Cerebellar cortex (tissue), 1 donor: ENCODE measurements around the gene RPL23.

Source experiments
- DNase-seq: peaks from one replicate; pipeline ENCODE4 v3.0.0-alpha.2; 2015; ENCODE audit warnings: low spot score

Gene RPL23

DNA sequence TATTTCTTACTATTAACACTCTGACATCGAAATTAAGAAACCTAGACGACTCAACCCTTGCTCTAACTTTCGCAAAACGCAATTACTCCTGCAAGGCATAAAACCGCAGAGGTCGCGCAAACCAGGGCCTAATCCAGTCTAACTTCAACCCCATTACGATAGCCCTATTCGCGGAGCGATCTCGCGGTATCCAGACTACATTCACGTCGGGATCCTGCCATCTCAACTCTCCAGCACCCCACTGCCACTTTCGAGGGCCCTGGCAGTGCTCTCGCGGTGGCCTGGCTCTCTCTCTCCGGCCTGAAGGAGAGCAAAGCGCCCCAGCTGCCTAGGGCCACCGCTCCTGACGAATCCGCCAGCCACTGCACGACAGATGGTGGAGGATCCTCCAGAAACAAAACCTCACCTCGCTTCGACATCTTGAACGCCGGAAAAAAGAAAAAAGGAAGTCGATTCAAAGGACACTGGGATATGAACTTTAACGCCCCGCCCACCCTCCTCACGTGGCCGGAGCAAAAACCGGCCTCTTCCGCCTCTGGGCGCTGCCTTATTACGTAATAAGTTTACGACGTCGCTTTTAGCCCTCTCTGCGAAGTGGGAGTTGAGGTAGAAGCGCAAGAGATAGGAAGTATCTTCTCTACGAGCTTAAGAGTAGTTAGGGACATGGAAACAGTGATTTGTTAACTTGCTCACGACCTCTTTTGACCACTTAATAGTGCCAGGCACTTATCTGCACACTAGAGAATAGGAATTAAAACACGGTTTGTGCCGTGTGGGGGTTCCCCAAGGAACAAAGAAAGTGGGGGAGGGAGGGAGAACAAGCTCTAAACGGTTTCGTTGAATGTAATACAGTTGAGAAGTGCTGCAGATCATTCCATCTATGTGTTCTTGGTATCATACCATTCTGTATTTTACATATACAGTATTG lies at the start of gene RPL23:
TSS of gene RPL23 (minus strand) at position 430 of the 928 bp plus-strand sequence. CDS start at position 419, 11 bp downstream.
- peak; percentile 98 for DNase-seq

DNA sequence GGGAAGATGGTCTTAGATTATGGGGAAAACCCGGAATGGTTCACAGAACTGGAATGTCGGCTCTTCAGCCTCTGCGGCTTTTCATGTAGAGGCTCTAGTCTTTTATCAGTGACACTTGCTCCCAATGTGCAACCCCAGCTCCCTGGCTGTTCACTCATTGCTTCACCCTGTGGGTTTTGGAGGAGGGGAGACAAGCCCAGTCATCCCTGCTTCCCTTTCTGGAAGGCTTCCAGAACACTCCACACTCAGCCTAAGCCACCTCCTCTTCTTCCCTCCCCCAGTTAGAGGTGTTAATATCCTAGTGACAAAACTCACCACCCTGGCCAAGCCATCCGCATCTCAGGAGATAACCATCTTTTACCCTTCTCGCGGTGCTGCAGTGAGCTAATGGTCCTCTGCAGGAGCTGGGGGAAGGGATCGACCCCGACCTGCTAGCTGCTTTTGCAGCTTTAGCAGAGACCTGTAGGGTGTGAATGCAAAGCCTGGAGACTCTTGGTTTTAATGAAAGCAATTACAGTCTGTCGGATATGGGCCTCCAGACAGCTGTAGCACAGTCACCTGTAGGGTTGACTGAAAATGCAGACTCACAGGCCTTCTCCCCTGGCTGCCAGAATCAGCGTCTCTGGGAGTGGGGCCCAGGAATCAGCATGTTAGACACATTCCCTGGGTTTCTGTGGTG lies 47.6 kb upstream of the RPL23 start:
- no peak for DNase-seq

DNA sequence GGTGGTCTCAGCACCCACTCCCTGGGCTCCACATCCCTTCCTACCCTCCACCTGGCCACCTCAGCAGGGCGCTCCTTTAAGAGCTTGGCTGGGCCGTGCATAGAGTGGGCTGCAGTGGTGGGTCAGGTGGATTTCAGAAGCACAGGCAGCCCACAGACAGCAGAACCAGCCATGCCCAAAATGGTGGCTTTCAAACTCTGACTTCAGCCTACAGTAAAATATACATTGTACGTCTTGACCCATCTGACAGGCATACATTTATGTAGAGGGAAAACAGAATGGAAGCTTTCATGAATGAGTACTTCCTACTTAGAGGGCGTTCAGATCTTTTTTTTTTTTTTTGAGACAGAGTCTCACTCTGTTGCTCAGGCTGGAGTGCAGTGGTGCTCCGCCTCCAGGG lies 45.9 kb upstream of the RPL23 start:
- no peak for DNase-seq

DNA sequence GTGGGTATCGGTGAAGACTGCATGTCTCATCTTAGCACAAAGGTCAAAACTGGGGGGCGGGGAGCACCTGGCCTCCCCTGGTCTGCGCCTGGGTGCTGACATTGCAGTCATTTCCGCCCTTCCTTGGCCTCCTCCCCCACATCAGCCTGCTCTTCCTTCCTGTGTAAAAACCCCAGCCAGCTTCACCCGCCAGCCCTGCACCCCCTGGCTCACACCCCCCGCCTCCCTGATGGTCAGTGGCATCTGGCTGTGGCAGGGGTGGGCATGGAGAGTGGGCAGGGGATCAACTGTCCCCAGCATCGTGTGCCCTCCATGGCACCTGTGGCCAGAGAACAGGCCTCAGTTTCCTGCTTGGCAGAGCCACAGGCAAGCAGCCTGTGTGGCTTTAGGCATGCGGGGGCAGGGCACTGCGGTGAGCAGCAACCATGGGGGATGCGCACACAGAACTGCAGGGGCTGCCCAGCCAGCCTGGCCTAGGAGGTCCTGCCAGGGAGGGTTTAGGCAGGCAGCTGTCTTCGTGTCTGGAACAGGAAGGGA lies 45.4 kb upstream of the RPL23 start:
- DNase-seq, result no peak

DNA sequence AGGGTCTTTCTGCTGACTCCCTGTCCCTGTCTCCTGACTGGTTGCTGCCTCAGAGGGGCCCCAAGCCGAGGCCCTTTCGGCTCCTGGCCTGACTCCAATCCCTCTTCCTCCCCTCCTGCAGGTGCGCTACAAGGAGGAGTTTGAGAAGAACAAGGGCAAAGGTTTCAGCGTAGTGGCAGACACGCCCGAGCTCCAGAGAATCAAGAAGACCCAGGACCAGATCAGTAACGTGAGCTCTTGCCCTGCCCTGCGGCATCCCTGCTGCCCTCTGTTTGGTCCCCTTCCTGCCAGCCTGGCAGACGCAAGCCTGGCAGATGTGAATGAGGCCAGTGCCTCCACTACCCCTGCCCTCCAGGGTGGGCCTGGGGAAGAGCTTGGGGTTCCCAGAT lies 44.8 kb upstream of the RPL23 start:
- DNase-seq, result no peak

DNA sequence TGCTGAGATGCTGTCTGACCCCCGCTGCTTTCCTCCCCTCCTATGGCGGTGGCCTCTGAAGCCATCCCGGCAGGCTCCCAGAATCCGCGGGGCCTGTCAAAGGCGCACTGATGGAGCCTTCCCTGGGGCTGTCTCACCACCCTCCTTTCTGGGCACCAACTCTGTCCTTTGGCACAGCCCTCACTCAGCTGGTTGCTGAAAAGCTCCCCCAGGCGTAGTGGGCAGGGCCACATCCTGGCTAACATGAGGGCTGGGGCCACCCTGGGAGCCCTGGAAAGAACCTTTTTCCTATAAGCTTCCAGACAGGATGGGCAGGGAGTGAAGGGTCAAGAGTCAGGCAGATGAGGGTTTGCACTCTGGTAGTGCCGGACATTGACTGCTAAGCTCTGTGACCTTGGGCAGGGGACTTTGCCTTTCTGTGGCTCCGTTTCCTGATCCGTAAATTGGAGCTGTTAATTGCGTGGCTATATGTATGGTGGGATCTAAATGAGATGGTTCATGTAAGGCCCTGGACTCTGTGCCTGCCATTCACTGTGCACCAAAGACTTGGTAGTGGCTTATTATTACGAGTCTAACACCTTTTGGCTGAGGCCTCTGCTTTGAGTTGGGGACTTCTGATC lies 44.3 kb upstream of the RPL23 start:
- no peak for DNase-seq

DNA sequence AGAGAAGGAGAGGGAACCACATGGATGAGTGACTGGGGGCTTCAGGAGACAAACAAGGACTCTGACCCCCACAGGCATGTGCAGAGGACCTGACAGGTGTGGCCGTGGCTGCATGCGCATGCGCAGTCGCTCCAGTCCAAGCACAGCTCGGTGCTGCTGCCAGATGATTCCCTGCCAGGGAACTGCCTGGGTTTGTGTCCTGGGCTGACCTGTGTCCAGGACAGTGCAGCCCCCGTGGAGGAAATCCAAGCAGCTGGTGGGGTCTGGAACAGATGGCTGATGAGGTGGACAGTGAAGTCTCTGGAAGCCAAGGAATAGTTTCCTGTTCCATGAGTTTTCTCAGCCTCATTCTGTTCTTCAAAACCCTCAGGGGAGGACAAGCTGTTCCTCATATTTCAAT lies 43.7 kb upstream of the RPL23 start:
- DNase-seq, result no peak

DNA sequence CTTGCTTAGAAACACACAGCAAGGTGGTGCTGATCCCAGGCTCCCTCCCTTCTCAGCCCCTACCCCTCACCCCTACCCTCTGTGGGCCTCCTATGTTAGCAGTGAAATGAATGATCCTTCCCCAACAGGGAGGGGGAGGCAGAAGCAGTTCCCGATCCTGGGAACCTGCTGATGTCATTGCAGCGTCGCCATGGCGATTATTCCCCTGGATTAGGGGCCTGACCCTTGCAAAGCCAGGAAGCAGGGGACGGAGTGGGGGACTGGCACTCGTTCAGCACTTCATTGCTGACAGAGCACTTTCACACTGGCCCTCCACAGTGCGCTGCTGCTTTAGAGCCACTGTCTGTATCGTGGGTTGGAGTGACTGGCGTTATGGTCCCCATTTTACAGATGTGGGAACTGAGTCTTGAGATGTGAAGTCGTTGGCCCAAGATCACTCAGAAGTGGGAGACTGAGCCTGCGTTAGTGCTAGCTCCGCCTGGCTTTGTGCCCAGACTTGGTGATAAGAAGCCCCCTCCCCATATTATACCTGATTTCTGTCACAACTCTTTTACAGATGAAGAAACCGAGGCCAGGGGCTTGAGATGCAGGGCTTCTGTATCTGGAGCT lies 42.9 kb upstream of the RPL23 start:
- DNase-seq, result no peak

DNA sequence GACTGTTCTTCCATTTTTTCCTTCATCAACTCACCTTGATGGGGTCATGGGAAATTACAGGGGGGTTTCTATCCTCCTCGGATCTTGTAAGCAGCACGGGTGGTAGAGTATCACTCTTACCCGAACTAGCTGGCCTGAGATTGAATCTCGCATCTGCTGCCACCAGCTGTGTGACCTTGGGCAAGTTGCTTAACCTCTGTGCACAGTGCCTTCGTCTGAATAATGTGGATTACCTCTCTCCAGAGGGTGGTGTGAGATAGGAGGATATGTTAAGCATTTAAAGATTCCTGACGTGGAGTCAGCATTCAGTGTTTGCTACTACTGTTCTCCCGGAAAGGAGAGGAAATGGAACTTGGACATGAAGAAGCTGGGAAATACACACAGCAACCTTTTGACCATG lies 40.8 kb upstream of the RPL23 start:
- no peak for DNase-seq

DNA sequence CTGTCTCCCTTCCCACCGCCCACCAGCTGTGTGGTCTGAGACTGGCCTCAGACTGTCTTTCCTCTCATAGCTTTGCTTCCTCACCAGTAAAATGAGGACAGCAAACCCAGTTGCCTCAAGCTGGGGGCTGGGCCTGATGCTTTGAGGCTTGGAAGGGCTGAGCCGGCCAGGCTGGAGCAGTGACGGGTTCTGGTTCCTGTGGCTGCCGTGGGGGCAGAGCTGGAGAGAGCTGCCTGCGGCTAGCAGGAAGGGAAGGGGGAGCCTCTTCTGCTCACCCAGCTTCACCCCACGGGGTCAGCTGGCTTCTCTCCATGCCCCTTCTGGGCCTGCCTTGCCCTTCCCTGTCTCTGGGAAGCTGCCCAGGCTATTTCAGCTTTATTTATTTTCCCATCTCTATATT lies 40.1 kb upstream of the RPL23 start:
- no peak for DNase-seq

DNA sequence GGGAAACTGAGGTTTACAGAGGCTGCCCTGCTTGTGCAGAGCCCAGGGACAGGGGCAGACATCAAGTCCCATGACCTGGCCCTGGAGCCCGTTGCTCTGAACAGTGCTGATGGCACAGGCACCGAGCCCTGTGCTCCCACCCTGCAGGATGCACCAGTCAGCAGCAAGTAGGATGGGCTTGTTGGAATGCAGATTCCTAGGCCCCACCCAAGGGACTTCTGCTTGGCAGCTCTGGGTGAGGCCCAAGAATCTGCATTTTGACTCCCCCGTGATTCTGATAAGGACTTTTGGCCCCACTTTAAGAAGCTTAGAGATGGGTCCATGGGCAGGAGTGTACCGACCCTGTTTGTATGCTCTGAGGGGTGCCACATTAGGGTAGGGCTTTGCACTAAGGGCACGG lies 39.6 kb upstream of the RPL23 start:
- no peak for DNase-seq

DNA sequence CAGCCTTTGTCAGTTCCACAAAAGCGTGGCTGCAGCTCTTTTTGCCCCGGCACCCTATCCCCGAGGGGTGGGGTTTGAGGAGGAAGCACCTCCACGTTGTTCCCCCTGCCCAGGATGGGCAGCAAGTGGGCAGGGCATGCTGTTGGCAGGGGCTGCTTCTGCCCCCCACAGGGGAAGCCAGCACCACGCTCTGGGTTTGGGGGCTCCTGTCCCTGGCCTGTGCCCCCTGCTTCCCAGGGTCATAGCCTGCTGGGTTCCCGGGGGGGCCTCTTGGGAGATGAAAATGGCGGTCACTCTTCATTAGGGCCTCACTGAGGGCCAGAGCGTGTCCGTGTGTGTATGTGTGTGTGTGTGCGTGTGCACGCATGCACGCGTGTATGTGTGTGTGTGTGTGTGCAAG lies 39.1 kb upstream of the RPL23 start:
- no peak for DNase-seq

DNA sequence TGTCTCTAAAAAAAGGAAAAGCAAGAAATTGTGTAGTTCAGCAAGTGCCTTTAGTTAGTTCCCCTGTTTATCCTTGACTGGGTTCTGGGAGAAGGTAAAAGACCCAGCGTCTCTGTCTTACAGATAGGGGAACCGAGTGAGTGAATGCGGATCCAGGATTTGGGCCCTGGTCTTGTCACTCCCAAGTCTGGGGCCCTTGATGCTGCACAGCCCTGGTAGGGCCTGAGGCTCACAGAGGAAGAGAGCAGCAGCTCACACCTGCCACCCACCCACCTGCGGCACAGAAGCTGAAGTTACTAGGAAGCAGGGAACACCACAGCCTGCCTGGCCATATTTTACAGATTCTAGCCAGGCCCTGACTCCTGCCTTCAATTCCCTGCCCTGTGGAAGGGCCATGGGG lies 38.6 kb upstream of the RPL23 start:
- DNase-seq, result no peak

DNA sequence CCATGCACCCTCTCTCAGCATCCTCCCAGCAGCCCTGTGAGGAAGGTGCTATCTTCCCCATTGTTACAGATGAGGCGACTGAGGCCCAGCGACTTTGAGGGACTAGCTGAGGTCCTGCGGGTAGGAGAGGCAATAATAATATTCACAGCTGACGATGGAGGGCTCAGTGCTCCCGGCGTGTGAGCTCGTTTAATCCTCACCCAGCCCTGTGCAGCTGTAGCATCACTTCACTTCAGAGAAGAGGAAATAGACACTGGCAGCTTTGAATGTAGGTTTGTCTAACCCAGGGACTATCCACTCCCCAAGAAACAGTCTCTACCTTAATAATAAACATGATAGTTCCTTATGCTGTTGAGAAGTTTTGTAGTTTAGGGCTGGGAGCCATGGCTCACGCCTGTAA lies 37.9 kb upstream of the RPL23 start:
- DNase-seq, result no peak

DNA sequence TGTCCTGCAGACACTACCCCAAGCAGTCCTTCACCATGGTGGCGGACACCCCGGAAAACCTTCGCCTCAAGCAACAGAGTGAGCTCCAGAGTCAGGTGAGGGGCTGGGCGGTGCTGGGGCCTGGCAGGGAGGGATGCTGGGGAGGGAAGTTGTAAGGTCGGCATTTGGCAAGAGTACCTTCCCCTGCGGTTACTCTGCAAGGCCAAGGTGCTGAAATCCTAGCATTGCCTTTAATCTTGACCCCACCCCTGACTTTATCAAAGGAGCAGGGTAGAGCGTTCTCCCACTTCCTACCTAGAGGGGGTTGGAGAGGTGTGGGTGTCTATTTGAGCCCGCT lies 36.9 kb upstream of the RPL23 start:
- no peak for DNase-seq

DNA sequence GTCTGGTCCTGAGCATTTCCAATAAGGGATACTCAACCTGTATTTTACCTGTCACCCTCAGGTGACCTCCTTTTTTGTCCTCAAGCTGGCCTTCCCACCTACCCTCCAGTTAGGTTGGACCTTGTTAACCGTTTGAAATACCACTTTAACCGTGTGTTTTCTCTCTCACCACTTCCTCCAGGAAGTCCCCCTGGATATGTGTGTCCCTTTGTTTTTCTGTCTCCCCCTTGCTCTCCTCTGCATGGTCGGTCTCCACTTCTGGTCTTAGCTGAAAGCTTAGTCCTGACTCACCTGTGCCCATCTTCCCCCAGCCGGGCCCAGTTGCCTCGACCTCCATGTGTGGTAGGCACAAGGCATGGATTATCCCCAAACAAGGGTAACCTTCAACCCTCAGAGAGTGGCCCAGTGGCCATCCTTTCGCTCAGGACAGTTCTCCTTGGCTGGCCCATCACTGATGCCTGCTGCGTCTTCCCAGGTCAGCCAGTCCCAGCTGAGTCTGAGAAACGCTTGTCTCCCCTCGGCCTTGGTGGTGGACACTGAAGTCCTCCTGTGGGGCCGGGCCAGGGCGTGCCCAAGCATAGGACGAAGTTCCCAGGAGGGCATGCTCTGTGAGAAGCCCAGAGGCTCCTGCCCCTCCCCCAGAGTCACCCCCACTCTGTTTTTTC lies 36.4 kb upstream of the RPL23 start:
- no peak for DNase-seq

DNA sequence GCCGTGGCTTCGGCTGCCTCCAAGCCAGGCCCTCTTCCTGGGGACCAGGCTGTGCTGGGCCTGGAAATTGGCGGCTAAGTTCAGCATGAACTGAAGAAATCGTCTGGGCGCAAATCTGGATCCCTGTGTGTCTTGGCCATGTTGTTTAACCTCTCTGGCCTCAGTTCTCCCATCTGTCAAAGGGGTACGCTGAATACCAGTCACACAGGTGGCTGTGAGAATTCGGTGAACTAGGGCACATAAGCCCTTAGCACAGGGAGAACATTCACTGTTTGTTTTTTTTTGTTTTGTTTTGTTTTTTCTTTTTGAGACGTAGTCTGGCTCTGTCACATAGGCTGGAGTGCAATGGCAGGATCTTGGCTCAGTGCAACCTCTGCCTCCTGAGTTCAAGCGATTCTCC lies 35.3 kb upstream of the RPL23 start:
- no peak for DNase-seq

DNA sequence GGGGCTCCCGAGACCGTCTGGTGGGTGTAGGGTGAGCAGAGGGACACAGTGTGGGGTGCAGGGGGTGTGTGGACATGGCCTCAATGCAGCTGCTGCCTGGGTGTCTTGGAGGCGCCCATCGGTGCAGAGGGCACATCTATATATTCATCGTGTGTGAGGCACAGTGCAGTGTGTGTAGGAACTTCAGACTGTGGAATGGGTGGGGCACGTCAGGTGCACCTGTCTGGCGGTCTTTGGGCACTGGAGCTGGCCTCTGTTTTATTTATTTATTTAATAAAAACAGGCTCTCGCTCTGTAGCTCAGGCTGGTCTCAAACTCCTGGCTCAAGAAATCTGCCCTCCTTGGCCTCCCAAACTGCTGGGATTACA lies 33.1 kb upstream of the RPL23 start:
- DNase-seq, result no peak

DNA sequence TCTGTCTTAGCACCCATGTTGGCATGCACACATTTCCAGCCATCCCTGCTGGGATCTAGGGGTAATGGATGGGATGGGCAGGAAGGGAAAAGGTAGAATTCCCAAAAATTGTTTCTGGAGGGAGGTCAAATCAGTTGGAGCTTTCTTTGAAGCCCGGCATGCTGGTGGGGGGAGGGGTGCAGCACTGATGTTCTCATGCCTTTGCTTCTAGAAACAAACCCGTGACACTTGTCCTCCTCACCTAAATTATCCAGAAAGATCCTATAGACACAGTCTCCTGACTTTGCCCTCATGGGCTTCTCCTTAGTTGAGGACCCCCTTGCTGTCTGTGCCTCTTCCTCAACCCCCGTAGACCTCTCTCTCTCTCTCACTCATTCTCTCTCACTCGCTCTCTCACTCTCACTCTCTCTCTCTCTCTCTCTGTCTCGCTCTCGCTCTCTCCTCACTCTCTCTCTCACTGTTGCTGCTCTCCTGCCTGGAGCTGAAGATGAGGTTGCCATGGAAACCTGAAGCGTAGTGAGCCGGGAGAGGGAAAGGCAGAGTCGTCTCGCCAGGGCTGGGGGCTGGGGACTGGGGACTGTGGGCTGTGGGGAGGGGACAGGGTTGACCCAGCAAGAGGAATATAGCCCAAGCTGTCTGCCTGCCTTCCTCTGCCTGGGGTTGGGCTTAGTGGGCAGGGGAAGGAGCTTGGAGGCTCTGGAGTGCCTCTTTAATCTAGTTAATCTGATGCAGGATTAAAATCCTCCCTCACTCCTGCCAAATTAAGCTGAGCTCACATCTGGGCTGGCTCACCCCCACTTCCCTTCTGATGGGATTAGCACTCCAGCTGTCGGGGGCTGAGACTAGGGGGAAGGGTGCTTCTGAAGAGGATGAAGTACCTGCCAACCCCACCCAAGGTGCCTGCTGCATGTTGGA lies 32.5 kb upstream of the RPL23 start:
- no peak for DNase-seq

DNA sequence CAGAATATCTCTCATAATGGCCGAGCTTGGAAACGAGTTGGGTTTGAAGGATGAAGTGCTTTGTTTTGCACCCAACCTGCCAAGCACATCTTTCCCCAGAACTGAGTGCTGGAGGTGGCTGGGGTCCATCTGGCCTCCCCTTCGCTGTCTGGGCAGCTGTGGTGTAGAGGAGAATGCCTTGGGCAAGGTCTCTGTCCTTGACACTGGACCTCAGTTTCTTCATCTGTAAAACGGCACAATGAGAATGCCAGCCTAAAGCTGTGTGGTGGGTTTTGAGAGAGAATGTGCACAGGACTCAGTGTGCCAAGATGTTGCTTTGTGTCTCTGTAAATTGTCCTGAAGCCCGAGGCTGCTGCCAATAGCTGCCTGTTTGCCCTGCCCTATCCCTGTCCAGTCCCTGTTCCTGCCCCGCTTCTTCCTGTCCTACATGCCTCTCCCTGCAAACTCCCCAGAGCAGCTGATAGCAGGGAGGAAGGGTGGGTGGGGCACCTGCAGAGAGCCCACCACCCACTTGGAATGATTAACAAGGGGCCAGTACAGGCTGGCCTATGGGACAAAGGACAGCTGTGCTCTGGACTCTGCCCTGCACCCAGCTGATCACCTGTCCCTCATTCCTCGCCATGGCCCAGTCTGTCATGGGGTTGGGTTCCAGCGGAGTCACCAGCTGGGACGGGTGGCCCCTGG lies 31.7 kb upstream of the RPL23 start:
- no peak for DNase-seq
